Endothelial cell of umbilical vein (primary cell): ENCODE results near the gene TGDS. TPM values are rescaled to one million over a fixed set of nuclear protein-coding genes. Genes with fewer than 3 reads are reported as not detected.

Experiments used
- BruUV-seq: library from RNA; stranded (reverse); fragments of 400-500 nt; replicated peaks from 2 replicates; lab custom pipeline; 2021; lab: Mats Ljungman, UMichigan
- CTCF ChIA-PET: fragments of 300-600, 350-600 bp; sonication (Branson Sonifier 250); formaldehyde crosslinking; loops from one replicate; lab custom pipeline; 2021; ENCODE audit warnings: antibody characterized with exemption, inconsistent platforms; lab: Charles Lee
- POLR2A ChIA-PET: fragments of 300-600, 350-600 bp; sonication (Branson Sonifier 250); formaldehyde crosslinking; loops from one replicate; lab custom pipeline; 2021; ENCODE audit warnings: antibody characterized with exemption, inconsistent platforms; lab: Charles Lee
- DNase-seq: peaks from one replicate; pipeline ENCODE4 v3.0.0-alpha.2; 2011; ENCODE audit warnings: low read depth, low spot score
- FAIRE-seq: peaks from 2 replicates; lab custom pipeline; 2011; peaks lifted over from hg19 to GRCh38; lab: Jason Lieb, UNC
- H2AFZ ChIP-seq: 2 replicates; pipeline ENCODE4 v1.6.0; 2012; ENCODE audit warnings: low read depth, low read length, control low read depth, inconsistent platforms
- H3K27ac ChIP-seq: 2 replicates; pipeline ENCODE4 v1.5.1; 2011; ENCODE audit warnings: low read depth, mild to moderate bottlenecking, control low read depth, low read length, moderate library complexity; ENCODE audit not compliant: insufficient read depth
- H3K27me3 ChIP-seq, 2 experiments: 2 replicates each; pipeline versions ENCODE4 v1.6.0 to v1.6.1; 2011; ENCODE audit warnings: low read length in 2 of 2, mixed read lengths in 1 of 2; ENCODE audit not compliant: control insufficient read depth in 2 of 2, insufficient read depth in 2 of 2
- H3K36me3 ChIP-seq, 2 experiments: 2 replicates in 1 of 2; 3 replicates in 1 of 2; pipeline ENCODE4 v1.5.1; 2011; ENCODE audit warnings: low read length in 2 of 2, mild to moderate bottlenecking in 1 of 2, moderate library complexity in 1 of 2; ENCODE audit not compliant: control insufficient read depth in 2 of 2, insufficient read depth in 2 of 2; ENCODE audit errors: extremely low read depth in 1 of 2
- H3K4me1 ChIP-seq: 3 replicates; pipeline ENCODE4 v1.5.1; 2011; ENCODE audit warnings: mild to moderate bottlenecking, low read length; ENCODE audit not compliant: control insufficient read depth, insufficient read depth; ENCODE audit errors: extremely low read depth
- H3K4me2 ChIP-seq: 2 replicates; pipeline ENCODE4 v1.6.1; 2011; ENCODE audit warnings: low read length, control low read depth, mixed read lengths; ENCODE audit not compliant: insufficient read depth
- H3K4me3 ChIP-seq, 3 experiments: fragments of 200-600 bp in 1 of 3; sonication (generic), shearing (Covaris generic) in 1 of 3; replicated peaks in 1 of 3; 2 replicates each; pipeline ENCODE4 v1.5.1; 2011 to 2016; ENCODE audit warnings: control low read depth in 3 of 3, low read length in 3 of 3, mild to moderate bottlenecking in 2 of 3, inconsistent platforms in 1 of 3, low read depth in 1 of 3, moderate library complexity in 1 of 3; ENCODE audit not compliant: insufficient read depth in 1 of 3
- H3K79me2 ChIP-seq: 2 replicates; pipeline ENCODE4 v1.6.0; 2012; ENCODE audit warnings: low read length, inconsistent platforms; ENCODE audit not compliant: control insufficient read depth, insufficient read depth
- H3K9ac ChIP-seq: replicated peaks from 2 replicates; pipeline ENCODE3; 2011; ENCODE audit warnings: low read length, control low read depth; ENCODE audit not compliant: insufficient read depth; ENCODE audit errors: extremely low read depth
- H3K9me1 ChIP-seq: replicated peaks from 3 replicates; pipeline ENCODE4 v1.6.0; 2011; ENCODE audit warnings: mild to moderate bottlenecking, low read length; ENCODE audit not compliant: control insufficient read depth, insufficient read depth; ENCODE audit errors: extremely low read depth
- H3K9me3 ChIP-seq: replicated peaks from 2 replicates; pipeline ENCODE4 v1.5.1; 2012; ENCODE audit warnings: low read length, inconsistent platforms; ENCODE audit not compliant: control insufficient read depth, insufficient read depth
- H4K20me1 ChIP-seq: replicated peaks from 2 replicates; pipeline ENCODE3; 2011; ENCODE audit warnings: mild to moderate bottlenecking, low read length; ENCODE audit not compliant: control insufficient read depth, insufficient read depth; ENCODE audit errors: extremely low read depth
- EZH2 ChIP-seq: IDR thresholded peaks from 2 replicates; pipeline ENCODE4 v1.6.1; 2012; ENCODE audit warnings: borderline replicate concordance, low read depth, mild to moderate bottlenecking, moderate library complexity, low read length, inconsistent platforms; ENCODE audit not compliant: severe bottlenecking
- FOS ChIP-seq: IDR thresholded peaks from 2 replicates; pipeline ENCODE4 v1.6.1; 2011; ENCODE audit warnings: mild to moderate bottlenecking, low read length, moderate library complexity, borderline replicate concordance; ENCODE audit not compliant: insufficient read depth
- GATA2 ChIP-seq: IDR thresholded peaks from 2 replicates; pipeline ENCODE4 v1.7.0; 2011; ENCODE audit warnings: low read depth, mild to moderate bottlenecking, moderate library complexity, mixed read lengths, low read length; ENCODE audit not compliant: insufficient read length, insufficient read depth
- JUN ChIP-seq: IDR thresholded peaks from 2 replicates; pipeline ENCODE4 v1.6.1; 2011; ENCODE audit warnings: borderline replicate concordance, low read depth; ENCODE audit not compliant: insufficient read length, insufficient read depth
- MYC ChIP-seq: IDR thresholded peaks from one replicate; pipeline ENCODE4 v1.6.1; 2011; ENCODE audit warnings: mild to moderate bottlenecking, low read depth, low read length
- POLR2A ChIP-seq: IDR thresholded peaks from 2 replicates; pipeline ENCODE4 v1.6.1; 2012; ENCODE audit warnings: low read depth, mild to moderate bottlenecking, control low read depth, low read length
- POLR2AphosphoS5 ChIP-seq: IDR thresholded peaks from 2 replicates; pipeline ENCODE4 v1.6.1; 2012; ENCODE audit warnings: low read depth, mild to moderate bottlenecking, control low read depth, low read length, moderate library complexity; ENCODE audit not compliant: insufficient read depth
- dilution Hi-C: fragments of 300-500 bp; cut with MboI; formaldehyde crosslinking; loops from one replicate; pipeline ENCODE4 v1.15.0; 2019; ENCODE audit warnings: low sequenced_read_pairs; ENCODE audit not compliant: extremely low pct_ligation_motif_present
- intact Hi-C: fragments of 100-400 bp; cut with micrococcal nuclease; formaldehyde crosslinking; loops from one replicate; pipeline ENCODE4 v1.10.0; 2022
- polyA plus RNA-seq, 4 experiments: library from polyadenylated mRNA; depleted of rRNA in 3 of 4; stranded (reverse) in 3 of 4; unstranded in 1 of 4; fragments of >200 nt; gene quantifications; 2 replicates each; pipeline versions ENCODE4 v1.2.1 to v1.2.3, GENCODE V29; 2011 to 2012; ENCODE audit warnings: missing spikeins in 1 of 4
- total RNA-seq: library from RNA; stranded (reverse); gene quantifications from 2 replicates; pipeline ENCODE4 v1.2.3, GENCODE V29; 2021
- TF ChIP-seq, protein P1 (sequence below): IDR thresholded peaks from 2 replicates; pipeline ENCODE4 v1.6.1; 2011; ENCODE audit not compliant: insufficient read depth, insufficient read length
- TF ChIP-seq, protein P2 (sequence below), 2 donors: IDR thresholded peaks; 1 replicate in 1 of 2; 2 replicates in 1 of 2; pipeline ENCODE4 v1.5.1; 2011; ENCODE audit warnings: low read length in 2 of 2, mild to moderate bottlenecking in 2 of 2, moderate library complexity in 2 of 2, control low read depth in 1 of 2, inconsistent platforms in 1 of 2, low read depth in 1 of 2; ENCODE audit not compliant: insufficient read depth in 1 of 2; ENCODE audit errors: extremely low read depth in 1 of 2

The TGDS gene
- total and polyA plus RNA-seq, 2 donors (not counting 3 experiments of a cell fraction or from before 2014, with no cell fraction given): 7.3 to 9.3 TPM

- dilution Hi-C loops: no loop called here
Observed at GRCh38 chr13:94590744-94591143, 5.2 kb downstream of the TGDS start.

More at GRCh38 chr13:94590744-94591143, 5.2 kb downstream of the TGDS start:
- Histone ChIP-seq H3K27me3 (no peaks in the 10 kb centered on the region), H3K9ac (no peak overlapping the region), H3K4me3 (no peak overlapping the region), H2AFZ (no peak overlapping the region), H3K9me1 (no peaks in the 10 kb centered on the region), H4K20me1 (no peaks in the 10 kb centered on the region), H3K36me3 (peaks cover 0 to 4% of the 10 kb centered on the region in 2 experiments), H3K4me2 (no peak overlapping the region), H3K79me2 (peaks cover 27% of the 10 kb centered on the region), H3K4me1 (peaks cover 16% of the 10 kb centered on the region), H3K27ac (no peak overlapping the region), H3K9me3 (no peaks in the 10 kb centered on the region)
- DNase-seq (no peak), FAIRE-seq (no peak)
- TF ChIP-seq, protein P1, sequence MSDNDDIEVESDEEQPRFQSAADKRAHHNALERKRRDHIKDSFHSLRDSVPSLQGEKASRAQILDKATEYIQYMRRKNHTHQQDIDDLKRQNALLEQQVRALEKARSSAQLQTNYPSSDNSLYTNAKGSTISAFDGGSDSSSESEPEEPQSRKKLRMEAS: no peak
- TF ChIP-seq MYC (no peak), POLR2A (no peak), EZH2 (no peak), POLR2AphosphoS5 (no peak), GATA2 (no peak), JUN (no peak), FOS (no peak)
- TF ChIP-seq, protein P2, sequence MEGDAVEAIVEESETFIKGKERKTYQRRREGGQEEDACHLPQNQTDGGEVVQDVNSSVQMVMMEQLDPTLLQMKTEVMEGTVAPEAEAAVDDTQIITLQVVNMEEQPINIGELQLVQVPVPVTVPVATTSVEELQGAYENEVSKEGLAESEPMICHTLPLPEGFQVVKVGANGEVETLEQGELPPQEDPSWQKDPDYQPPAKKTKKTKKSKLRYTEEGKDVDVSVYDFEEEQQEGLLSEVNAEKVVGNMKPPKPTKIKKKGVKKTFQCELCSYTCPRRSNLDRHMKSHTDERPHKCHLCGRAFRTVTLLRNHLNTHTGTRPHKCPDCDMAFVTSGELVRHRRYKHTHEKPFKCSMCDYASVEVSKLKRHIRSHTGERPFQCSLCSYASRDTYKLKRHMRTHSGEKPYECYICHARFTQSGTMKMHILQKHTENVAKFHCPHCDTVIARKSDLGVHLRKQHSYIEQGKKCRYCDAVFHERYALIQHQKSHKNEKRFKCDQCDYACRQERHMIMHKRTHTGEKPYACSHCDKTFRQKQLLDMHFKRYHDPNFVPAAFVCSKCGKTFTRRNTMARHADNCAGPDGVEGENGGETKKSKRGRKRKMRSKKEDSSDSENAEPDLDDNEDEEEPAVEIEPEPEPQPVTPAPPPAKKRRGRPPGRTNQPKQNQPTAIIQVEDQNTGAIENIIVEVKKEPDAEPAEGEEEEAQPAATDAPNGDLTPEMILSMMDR (IDR thresholded peaks at IDR 0.05; ENCODE audit: extremely low read depth in 1 of 2, insufficient read depth in 1 of 2, low read depth in 1 of 2, low read length in 2 of 2): no peak
- no TSS peak for BruUV-seq
- intact Hi-C loops: no loop called here
- CTCF ChIA-PET: interaction anchor here (1.1 kb wide), 1 partner anchor 41 kb away, joined by 3 read pairs; no protein-coding TSS in a partner anchor
- POLR2A ChIA-PET: no interaction called here
